Heart left ventricle (tissue), 16 donors: ENCODE results near the gene RPS8. TPM values are rescaled to one million over a fixed set of nuclear protein-coding genes. Genes with fewer than 3 reads are reported as not detected.

Experiments
- ATAC-seq, 4 donors: fragments of 200-7000 bp; cut with Tn5 transposase; one replicate each; pipeline ENCODE4 v1.9.1; 2020 to 2022; ENCODE audit warnings: moderate library complexity in 4 of 4, mild to moderate bottlenecking in 3 of 4, moderate number of reproducible peaks in 1 of 4
- DNase-seq, 5 donors: peaks; one replicate each; pipeline ENCODE4 v3.0.0-alpha.2; 2020
- H3K27ac ChIP-seq, 12 donors: fragments of 200-600 bp; sonication (generic) in 4 of 12; one replicate each; pipeline versions ENCODE4 v1.5.0 to v1.8.0; 2016 to 2022; ENCODE audit warnings: mild to moderate bottlenecking in 2 of 12
- H3K27me3 ChIP-seq, 9 donors: fragments of 200-600 bp; sonication (generic) in 2 of 9; one replicate each; pipeline versions ENCODE4 v1.5.1 to v1.8.0; 2016 to 2022; ENCODE audit warnings: mild to moderate bottlenecking in 3 of 9
- H3K36me3 ChIP-seq, 9 donors: fragments of 200-600 bp; sonication (generic) in 2 of 9; one replicate each; pipeline versions ENCODE4 v1.5.0 to v1.8.0; 2018 to 2022; ENCODE audit warnings: mild to moderate bottlenecking in 2 of 9
- H3K4me1 ChIP-seq, 12 donors: fragments of 200-600 bp; sonication (generic) in 4 of 12; one replicate each; pipeline versions ENCODE4 v1.5.0 to v1.8.0; 2016 to 2022; ENCODE audit warnings: mild to moderate bottlenecking in 3 of 12
- H3K4me3 ChIP-seq, 12 donors: fragments of 200-600 bp; sonication (generic) in 4 of 12; one replicate each; pipeline versions ENCODE4 v1.5.0 to v1.8.0; 2017 to 2022; ENCODE audit warnings: mild to moderate bottlenecking in 9 of 12, moderate library complexity in 4 of 12
- H3K9me3 ChIP-seq, 12 donors: fragments of 200-600 bp; sonication (generic) in 4 of 12; one replicate each; pipeline versions ENCODE4 v1.5.0 to v1.8.0; 2016 to 2022; ENCODE audit warnings: mild to moderate bottlenecking in 1 of 12
- POLR2A ChIP-seq, 2 donors: fragments of 450-650 bp; IDR thresholded peaks; one replicate each; pipeline ENCODE4 v1.6.1; 2017; ENCODE audit warnings: antibody characterized with exemption in 2 of 2, mild to moderate bottlenecking in 2 of 2, moderate library complexity in 2 of 2
- WGBS, 4 donors: extraction: QIAGEN DNeasy Blood & Tissue Kit in 2 of 4; methylation state at CpG; one replicate each; pipeline versions ENCODE4 v1.1.5 to v1.1.7; 2013 to 2018; 5-methylcytosine and 5-hydroxymethylcytosine counted together
- intact Hi-C, 10 donors: fragments of 100-400 bp; cut with DNase I; formaldehyde crosslinking; loops; one replicate each; pipeline versions ENCODE4 v1.11.1 to v1.14.2; 2022
- polyA plus RNA-seq, 2 donors: library from polyadenylated mRNA; stranded (reverse); fragments of 200-250 nt; gene quantifications; one replicate each; pipeline ENCODE4 v1.2.3, GENCODE V29; 2013
- total RNA-seq, 9 donors: library from RNA; depleted of rRNA in 2 of 9; stranded (reverse); fragments of >200 nt in 2 of 9; fragmentation: NEBNext Ultra II Directional in 3 of 9; extraction: Animal tissue kit (Norgen Biotek cat#: 25700) in 3 of 9; gene quantifications; one replicate each; pipeline versions ENCODE4 v1.1.0 to v1.2.4, GENCODE V29; 2016 to 2023
- TF ChIP-seq, protein P1 (sequence below), 12 donors: fragments of 200-600 bp; sonication (generic) in 4 of 12; IDR thresholded peaks; one replicate each; pipeline versions ENCODE4 v1.5.0 to v1.8.0; 2018 to 2022; ENCODE audit warnings: antibody characterized with exemption in 12 of 12, mild to moderate bottlenecking in 5 of 12
- donor health status: ischemic (EF 13 %, LVEDD 7.1; RV severe dilation, severe dysfunction).
- donor health status: healthy with polysubstance abuse.
- donor health status: DM: no; HTN: yes; CAD: no.
- donor health status: DM: no; HTN: no; CAD: no.
- donor health status: ischemic (EF 25% LVEDD 6.9; RV normal size, moderate dysfunction).
- donor health status: ischemic (EF 25% LVEDD 5.7; RV mildly dilated, moderate dysfunction).
- donor health status: healthy.
- donor health status: DM: yes; HTN: yes; CAD: no.
- donor health status: ischemic (EF 35%, LVEDD 5.7; RV mildly dilated, moderate dysfunction).
- donor health status: nonischemic (EF 11% LVEDD 7.7; RV severe dilation, severe dysfunction).
- donor health status: DM: yes; HTN: yes; CAD: no.
- donor health status: PGD.
- donor health status: ischemic (EF 29% LVEDD 5.4; RV normal size, mild dysfunction).
- donor health status: nonischemic (EF 23%, LVEDD 6.1; RV moderate dilation, normal function).

The RPS8 gene
- total and polyA plus RNA-seq, 11 donors = 576 to 1,848 (median 967) TPM

DNA sequence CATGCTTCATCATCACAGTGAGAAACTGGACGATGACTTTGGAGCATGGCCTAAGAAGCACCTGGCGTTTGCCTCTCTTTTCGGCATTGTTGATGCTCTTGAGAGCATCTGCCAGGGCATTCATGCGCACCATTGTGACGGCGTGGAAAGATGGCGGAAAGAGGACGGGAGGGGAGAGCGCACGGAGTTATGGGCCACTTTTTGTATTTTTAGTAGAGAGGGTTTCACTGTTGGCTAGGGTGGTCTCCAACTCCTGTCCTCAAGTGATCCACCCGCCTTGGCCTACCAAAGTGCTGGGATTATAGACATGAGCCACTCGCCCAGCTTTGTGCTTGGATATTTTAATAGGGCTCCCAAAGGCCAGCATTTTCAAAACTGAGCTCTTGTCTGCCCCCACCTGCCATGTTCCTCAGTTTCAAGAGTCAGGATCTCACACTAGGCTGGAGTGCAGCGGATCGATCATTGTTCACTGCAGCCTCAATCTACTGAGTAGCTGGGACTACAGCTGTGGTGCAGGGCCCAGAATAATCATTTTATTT is 5.3 kb downstream of the RPS8 start:
- WGBS, 4 donors = 92 to 96% (median 95%) methylated on average over 13 to 14 of the region's 14 CpGs
- no peak for ATAC-seq
- TF ChIP-seq POLR2A (IDR thresholded peaks at IDR 0.05) = no peak
- TF ChIP-seq, protein P1, sequence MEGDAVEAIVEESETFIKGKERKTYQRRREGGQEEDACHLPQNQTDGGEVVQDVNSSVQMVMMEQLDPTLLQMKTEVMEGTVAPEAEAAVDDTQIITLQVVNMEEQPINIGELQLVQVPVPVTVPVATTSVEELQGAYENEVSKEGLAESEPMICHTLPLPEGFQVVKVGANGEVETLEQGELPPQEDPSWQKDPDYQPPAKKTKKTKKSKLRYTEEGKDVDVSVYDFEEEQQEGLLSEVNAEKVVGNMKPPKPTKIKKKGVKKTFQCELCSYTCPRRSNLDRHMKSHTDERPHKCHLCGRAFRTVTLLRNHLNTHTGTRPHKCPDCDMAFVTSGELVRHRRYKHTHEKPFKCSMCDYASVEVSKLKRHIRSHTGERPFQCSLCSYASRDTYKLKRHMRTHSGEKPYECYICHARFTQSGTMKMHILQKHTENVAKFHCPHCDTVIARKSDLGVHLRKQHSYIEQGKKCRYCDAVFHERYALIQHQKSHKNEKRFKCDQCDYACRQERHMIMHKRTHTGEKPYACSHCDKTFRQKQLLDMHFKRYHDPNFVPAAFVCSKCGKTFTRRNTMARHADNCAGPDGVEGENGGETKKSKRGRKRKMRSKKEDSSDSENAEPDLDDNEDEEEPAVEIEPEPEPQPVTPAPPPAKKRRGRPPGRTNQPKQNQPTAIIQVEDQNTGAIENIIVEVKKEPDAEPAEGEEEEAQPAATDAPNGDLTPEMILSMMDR (IDR thresholded peaks at IDR 0.05) = no peak
- DNase-seq = peak in 1 of 5 donors; percentile 15
- no peak overlapping the region for H3K4me3 ChIP-seq
- H3K27me3 ChIP-seq = no peaks in the 10 kb centered on the region
- peaks cover 0 to 59% (median 51%) of the 10 kb centered on the region in 9 donors for H3K36me3 ChIP-seq
- intact Hi-C loops = loop anchor here in 4 of 10 donors (10.0 kb wide), 4 partner anchors 46 to 524 kb away; partner anchors contain the start of genes EIF2B3 (in 1 of the 4), KIF2C (in 1 of the 4) and RNU5D-1 (in 1 of the 4)
- H3K27ac ChIP-seq = no peak overlapping the region
- H3K9me3 ChIP-seq = no peaks in the 10 kb centered on the region
- peaks cover 2 to 53% (median 36%) of the 10 kb centered on the region in 12 donors for H3K4me1 ChIP-seq

DNA sequence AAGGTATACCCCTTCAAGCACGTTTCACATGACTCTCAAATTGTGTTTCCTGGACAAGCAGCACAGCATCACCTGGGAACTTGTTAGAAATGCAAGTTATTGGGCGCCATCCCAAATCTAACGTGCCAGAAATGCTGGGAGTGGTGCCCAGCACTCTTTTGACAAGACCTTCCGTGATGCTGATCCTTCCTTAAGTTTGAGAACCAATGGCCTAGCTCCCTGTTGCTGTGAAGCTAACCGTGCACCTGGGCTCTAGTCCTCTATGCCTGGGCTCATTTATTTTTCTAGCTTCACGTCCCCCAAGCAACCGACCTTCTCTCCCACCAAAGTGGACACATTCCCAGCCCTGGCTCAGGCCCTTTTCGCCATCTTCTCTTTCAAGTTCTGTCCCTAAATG is 8.4 kb downstream of the RPS8 start:
- TF ChIP-seq, protein P1 (IDR thresholded peaks at IDR 0.05) = no peak
- no peak for TF ChIP-seq POLR2A (IDR thresholded peaks at IDR 0.05)
- DNase-seq (no peak), ATAC-seq (no peak)
- Histone ChIP-seq H3K36me3 (peaks cover 0 to 34% (median 27%) of the 10 kb centered on the region in 9 donors), H3K4me1 (peaks cover 0 to 37% (median 25%) of the 10 kb centered on the region in 12 donors), H3K9me3 (no peaks in the 10 kb centered on the region), H3K27ac (peak overlapping the region in 2 of 12 donors; percentile 34 to 37), H3K27me3 (no peaks in the 10 kb centered on the region), H3K4me3 (peak overlapping the region; percentile 26 to 63 (median 58))
- 42 to 58% (median 51%) methylated on average over 8 of the region's 8 CpGs for WGBS, 4 donors
- intact Hi-C loops = loop anchor here in 4 of 10 donors (10.0 kb wide), 4 partner anchors 49 to 521 kb away; partner anchors contain the start of genes EIF2B3 (in 1 of the 4), KIF2C (in 1 of the 4) and RNU5D-1 (in 1 of the 4)

DNA sequence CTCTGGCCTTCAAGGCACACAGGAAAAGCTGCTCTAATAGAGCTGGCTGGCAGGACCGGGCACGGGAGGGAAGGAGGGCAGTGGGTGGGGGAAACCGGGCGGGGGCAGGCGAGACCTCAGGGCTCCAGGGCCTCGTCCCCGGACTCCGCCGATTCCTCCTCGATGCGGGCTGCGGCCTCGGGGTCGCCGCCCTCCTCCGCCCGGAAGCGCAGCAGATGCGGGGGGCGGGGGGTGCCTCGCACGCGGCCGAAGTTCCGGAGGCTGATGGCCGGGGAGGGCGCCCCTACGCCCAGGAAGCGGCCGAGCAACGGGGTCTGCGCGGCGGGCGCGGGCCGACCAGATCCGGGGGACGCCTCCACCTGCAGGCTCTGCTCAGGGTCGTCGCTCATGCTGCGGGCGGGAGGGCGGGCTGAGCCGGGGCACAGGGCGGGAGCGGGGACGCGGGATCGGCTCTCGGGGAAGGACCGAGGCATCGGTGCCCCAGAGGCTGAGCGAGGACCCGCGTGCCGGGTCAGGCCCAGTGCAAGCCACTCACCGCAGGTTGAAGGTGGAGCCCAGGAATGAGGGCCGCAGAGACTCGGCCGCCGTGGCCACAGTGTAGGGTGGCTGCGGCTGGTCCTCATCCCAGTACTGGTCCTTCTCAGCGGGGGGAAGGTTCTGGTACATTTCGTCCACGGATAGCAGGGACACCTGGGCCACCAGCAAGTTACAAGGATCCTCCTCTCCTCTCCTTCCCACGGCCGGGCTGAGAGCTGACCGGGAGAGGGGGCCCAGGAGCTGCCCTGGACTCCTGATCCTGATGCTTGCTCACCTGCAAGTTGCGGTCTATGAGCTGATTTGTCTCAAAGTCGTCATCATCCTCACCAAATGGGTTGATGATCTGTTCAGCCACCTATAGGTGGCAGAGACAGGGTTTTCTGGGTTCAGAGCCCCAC is 9.0 kb downstream of the RPS8 start:
- Histone ChIP-seq H3K36me3 (peaks cover 0 to 28% (median 20%) of the 10 kb centered on the region in 9 donors), H3K27me3 (no peaks in the 10 kb centered on the region), H3K27ac (peak overlapping the region in 4 of 12 donors; percentile 34 to 43 (median 36)), H3K4me3 (peak overlapping the region; percentile 26 to 63 (median 58)), H3K9me3 (no peaks in the 10 kb centered on the region), H3K4me1 (peaks cover 0 to 33% (median 25%) of the 10 kb centered on the region in 12 donors)
- no peak for TF ChIP-seq POLR2A (IDR thresholded peaks at IDR 0.05)
- TF ChIP-seq, protein P1 (IDR thresholded peaks at IDR 0.05) = peak in 2 of 12 donors; percentile 4 to 5
- ATAC-seq (peak in 3 of 4 donors; percentile 4 to 26 (median 25)), DNase-seq (peak in 3 of 5 donors; percentile 28 to 37 (median 31))
- intact Hi-C loops = loop anchor here in 7 of 10 donors (5.0 to 10.0 kb wide), 9 partner anchors 43 to 520 kb away; partner anchors contain the start of genes HECTD3 (in 3 of the 7), UROD (in 3 of the 7), EIF2B3 (in 2 of the 7) and KIF2C (in 1 of the 7)
- 8 to 24% (median 13%) methylated on average over 23 to 71 of the region's 71 CpGs for WGBS, 4 donors
